Measurements from ENCODE around the gene EXT2. TPM values are rescaled to one million over a fixed set of nuclear protein-coding genes. Genes with fewer than 3 reads are reported as not detected.

The EXT2 gene
- total and polyA plus RNA-seq, 2 of the 13 experiments (the other 11 are each of a cell fraction or from before 2014, with no cell fraction given): 61.5 to 68.7 TPM

- intact Hi-C loops (cut with micrococcal nuclease; ENCODE audit: unreplicated experiment) (loop anchor here (2.0 kb wide), 1 partner anchor 34 kb away; no protein-coding TSS in a partner anchor), in situ Hi-C loops (cut with HindIII; ENCODE audit: extremely low pct_ligation_motif_present, low pct_unique_long_range_greater_than_20kb) (no loop called here)
- H3K27me3 ChIP-seq (ENCODE audit: control insufficient read depth in 1 of 2, insufficient read depth in 2 of 2, low read length in 2 of 2): no peaks in the 10 kb centered on the region
- H3K9ac ChIP-seq (ENCODE audit: insufficient read depth, low read depth, low read length): no peak overlapping the region
- no peaks in the 10 kb centered on the region for H4K20me1 ChIP-seq (ENCODE audit: insufficient read depth, low read length)
- no peak for ATAC-seq
- no TSS peak for BruUV-seq (replicated peaks)
- FAIRE-seq: no peak
- TF ChIP-seq NRL (CRISPR knock-in tag; IDR thresholded peaks at IDR 0.05; ENCODE audit: borderline replicate concordance) (no peak), KLF6 (CRISPR knock-in tag; IDR thresholded peaks at IDR 0.05) (no peak), GZF1 (CRISPR knock-in tag; IDR thresholded peaks at IDR 0.05) (no peak), NKX3-1 (CRISPR knock-in tag; IDR thresholded peaks at IDR 0.05) (no peak), MYPOP (CRISPR knock-in tag; IDR thresholded peaks at IDR 0.05) (no peak), DNMT3B (CRISPR knock-in tag; conservative IDR thresholded peaks at IDR 0.05) (no peak), ZNF646 (CRISPR knock-in tag; IDR thresholded peaks at IDR 0.05) (no peak), U2AF2 (IDR thresholded peaks at IDR 0.05; ENCODE audit: low read depth, low read length) (no peak), ZBTB21 (CRISPR knock-in tag; IDR thresholded peaks at IDR 0.05) (no peak), ATF1 (CRISPR knock-in tag; IDR thresholded peaks at IDR 0.05) (no peak), ERF (CRISPR knock-in tag; IDR thresholded peaks at IDR 0.05) (no peak), ZNF232 (CRISPR knock-in tag; IDR thresholded peaks at IDR 0.05; ENCODE audit: borderline replicate concordance) (no peak), HOMEZ (CRISPR knock-in tag; IDR thresholded peaks at IDR 0.05; ENCODE audit: low read depth) (no peak), ZNF563 (CRISPR knock-in tag; IDR thresholded peaks at IDR 0.05) (no peak)
- POLR2A ChIA-PET: no interaction called here
- DNase-seq (ENCODE audit: low spot score): no peak
- no peaks in the 10 kb centered on the region for H3K79me2 ChIP-seq (ENCODE audit: insufficient read depth, low read length)
- H3K4me3 ChIP-seq (replicated peaks in 1 of 3; ENCODE audit: insufficient read depth in 1 of 3, low read depth in 2 of 3, low read length in 3 of 3): no peak overlapping the region
- H2AFZ ChIP-seq (ENCODE audit: low read length): no peak overlapping the region
- H3K4me1 ChIP-seq (ENCODE audit: insufficient read depth, low read length): no peaks in the 10 kb centered on the region
- no peak overlapping the region for H3K4me2 ChIP-seq (ENCODE audit: low read depth, low read length)
- WGBS (ENCODE audit: low lambda C conversion rate): 97% methylated on average over 3 of the region's 3 CpGs
- H3K9me3 ChIP-seq (ENCODE audit: low read length): no peaks in the 10 kb centered on the region
- CTCF ChIA-PET (ENCODE audit: low intra/inter-chr PET ratio, low total read pairs): no interaction called here
- peaks cover 0 to 6% of the 10 kb centered on the region in 2 experiments; a peak in 1 of 5 replicates for H3K36me3 ChIP-seq (replicated peaks in 1 of 2; ENCODE audit: control insufficient read depth in 1 of 2, insufficient read depth in 2 of 2, low read length in 2 of 2)
- H3K27ac ChIP-seq (ENCODE audit: extremely low read length, insufficient read depth, low read length): no peak overlapping the region
These were observed 77.5 kb downstream of the EXT2 start for GRCh38 chr11:44172966-44173365.
